GM13976 (cell line): ENCODE data around the gene UBN2.

Source experiments
- DNase-seq: peaks from one replicate; pipeline ENCODE4 v3.0.0; 2012; ENCODE audit warnings: low spot score
- in situ Hi-C: fragments of 300-500 bp; cut with MboI; formaldehyde crosslinking; loops from one replicate; pipeline ENCODE4 v1.12.0; 2022; ENCODE audit warnings: low sequenced_read_pairs, mixed read lengths, inconsistent platforms; ENCODE audit not compliant: unreplicated experiment
- TF ChIP-seq, protein P1 (sequence below): IDR thresholded peaks from 2 replicates; pipeline ENCODE4 v1.5.1; 2012; ENCODE audit warnings: borderline replicate concordance, mild to moderate bottlenecking; ENCODE audit not compliant: insufficient read depth; ENCODE audit errors: extremely low read depth, missing control alignments, control extremely low read depth

UBN2 gene

DNA sequence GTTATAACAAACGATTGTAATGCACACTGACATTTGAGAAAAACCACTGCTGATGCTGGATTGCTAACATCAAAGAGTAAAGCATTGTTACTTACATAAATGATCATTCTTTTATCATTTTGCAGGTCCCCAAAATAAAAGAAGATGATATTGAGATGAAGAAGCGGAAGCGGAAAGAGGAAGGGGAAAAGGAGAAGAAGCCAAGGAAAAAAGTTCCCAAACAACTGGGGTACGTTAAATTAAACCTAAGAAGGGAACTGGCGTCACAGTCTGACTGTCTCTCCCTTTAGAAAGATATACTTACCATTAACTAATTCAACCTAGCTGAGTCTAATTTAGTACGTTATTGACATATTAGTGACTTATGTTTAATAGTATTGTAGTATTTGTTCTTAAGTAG, 28.1 kb downstream of the UBN2 start:
- in situ Hi-C loops: no loop called here
- no peak for DNase-seq
- TF ChIP-seq, protein P1, sequence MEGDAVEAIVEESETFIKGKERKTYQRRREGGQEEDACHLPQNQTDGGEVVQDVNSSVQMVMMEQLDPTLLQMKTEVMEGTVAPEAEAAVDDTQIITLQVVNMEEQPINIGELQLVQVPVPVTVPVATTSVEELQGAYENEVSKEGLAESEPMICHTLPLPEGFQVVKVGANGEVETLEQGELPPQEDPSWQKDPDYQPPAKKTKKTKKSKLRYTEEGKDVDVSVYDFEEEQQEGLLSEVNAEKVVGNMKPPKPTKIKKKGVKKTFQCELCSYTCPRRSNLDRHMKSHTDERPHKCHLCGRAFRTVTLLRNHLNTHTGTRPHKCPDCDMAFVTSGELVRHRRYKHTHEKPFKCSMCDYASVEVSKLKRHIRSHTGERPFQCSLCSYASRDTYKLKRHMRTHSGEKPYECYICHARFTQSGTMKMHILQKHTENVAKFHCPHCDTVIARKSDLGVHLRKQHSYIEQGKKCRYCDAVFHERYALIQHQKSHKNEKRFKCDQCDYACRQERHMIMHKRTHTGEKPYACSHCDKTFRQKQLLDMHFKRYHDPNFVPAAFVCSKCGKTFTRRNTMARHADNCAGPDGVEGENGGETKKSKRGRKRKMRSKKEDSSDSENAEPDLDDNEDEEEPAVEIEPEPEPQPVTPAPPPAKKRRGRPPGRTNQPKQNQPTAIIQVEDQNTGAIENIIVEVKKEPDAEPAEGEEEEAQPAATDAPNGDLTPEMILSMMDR: no peak

DNA sequence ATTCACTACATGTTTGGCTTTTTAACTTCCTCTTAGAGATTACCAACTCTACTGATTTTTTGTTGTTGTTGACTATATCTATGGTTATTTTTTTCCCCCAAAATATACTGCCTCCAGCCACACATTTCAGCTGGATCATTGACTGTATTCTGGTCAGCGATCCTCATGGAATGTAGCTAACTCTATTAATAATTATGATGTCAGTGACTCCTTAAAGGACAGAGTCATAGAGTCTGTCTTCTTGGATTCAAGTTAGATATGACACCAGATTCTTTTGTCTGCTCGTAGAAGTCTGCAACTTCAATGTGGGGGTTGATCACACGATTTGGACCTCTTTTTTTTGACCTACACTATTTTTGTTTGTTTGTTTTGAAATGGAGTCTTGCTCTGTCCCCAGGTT, 33.2 kb downstream of the UBN2 start:
- in situ Hi-C loops: no loop called here
- DNase-seq: no peak
- TF ChIP-seq, protein P1: no peak

- TF ChIP-seq, protein P1: no peak
- in situ Hi-C loops: no loop called here
- no peak for DNase-seq
Measured at GRCh38 chr7:139265673-139266072, 34.6 kb downstream of the UBN2 start.

- TF ChIP-seq, protein P1: no peak
- no peak for DNase-seq
- in situ Hi-C loops: no loop called here
Measured at GRCh38 chr7:139271718-139272628, 40.9 kb downstream of the UBN2 start.

DNA sequence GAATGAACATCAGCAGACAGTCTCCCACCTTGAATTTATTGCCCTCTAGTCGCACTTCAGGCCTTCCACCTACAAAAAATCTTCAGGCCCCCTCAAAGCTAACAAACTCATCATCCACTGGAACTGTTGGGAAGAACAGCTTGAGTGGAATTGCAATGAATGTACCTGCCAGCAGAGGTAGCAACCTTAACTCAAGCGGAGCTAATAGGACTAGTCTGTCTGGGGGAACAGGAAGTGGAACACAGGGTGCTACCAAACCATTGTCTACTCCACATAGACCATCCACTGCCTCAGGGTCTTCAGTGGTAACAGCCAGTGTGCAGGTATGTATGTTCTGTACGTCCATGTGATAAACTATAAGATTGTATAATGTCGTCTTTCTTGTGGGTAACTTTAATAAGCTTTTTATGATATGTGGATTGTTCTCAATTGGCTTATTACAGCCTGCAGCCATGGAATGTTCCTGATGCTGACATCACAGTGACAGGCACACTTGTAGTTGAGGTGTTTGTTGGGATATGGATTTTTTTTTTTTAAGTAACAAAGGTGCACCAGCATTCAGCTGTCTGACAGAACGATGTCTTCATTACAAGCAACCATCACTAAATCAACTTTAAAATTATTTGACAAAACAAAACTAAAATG, 53.3 kb downstream of the UBN2 start:
- in situ Hi-C loops: no loop called here
- DNase-seq: no peak
- TF ChIP-seq, protein P1: no peak

DNA sequence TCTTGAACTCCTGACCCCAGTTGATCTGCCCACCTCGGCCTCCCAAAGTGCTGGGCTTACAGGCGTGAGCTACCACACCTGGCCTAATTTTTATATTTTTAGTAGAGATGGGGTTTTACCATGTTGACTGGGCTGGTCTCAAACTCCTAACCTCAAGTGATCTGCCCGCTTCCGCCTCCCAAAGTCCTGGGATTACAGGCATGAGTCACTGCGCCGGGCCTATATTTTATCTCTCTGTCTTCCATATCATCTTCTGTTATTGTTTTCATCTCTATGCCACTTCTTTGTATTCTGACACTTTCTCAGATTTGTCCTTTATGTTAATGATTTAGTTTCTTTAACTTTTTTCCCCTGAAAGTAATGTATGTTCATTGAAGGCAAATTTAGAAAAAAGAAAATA, 55.1 kb downstream of the UBN2 start:
- in situ Hi-C loops: no loop called here
- TF ChIP-seq, protein P1: no peak
- no peak for DNase-seq

DNA sequence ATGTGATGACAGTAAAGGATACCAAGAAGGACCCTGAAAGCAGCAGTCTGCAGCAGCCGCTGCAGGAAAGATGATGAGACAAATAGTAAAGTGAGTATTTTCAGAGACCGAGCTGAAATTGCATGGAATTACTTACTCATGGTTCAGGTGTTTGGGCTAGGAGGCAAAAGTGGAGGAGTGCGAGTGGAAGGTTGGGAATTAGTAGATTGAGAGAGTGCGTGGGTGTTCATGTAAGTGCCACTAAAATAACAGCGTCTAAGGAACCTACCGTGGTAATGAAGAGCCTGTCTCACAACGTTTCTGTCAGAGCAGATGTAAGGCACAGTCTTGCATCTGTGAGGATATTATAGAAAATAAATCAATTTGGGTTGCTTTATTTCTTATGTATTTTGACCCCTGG, 61.8 kb downstream of the UBN2 start:
- DNase-seq: no peak
- in situ Hi-C loops: no loop called here
- TF ChIP-seq, protein P1: no peak
